Osteocyte (in vitro differentiated cells): ENCODE results near the gene U2SURP. TPM values are rescaled to one million over a fixed set of nuclear protein-coding genes. Genes with fewer than 3 reads are reported as not detected.
"Not testable (repeated sequence)": the region's sequence is repeated elsewhere in the genome, so short reads cannot be mapped to it uniquely, and the experiment has no call there.

ENCODE experiments used
- DNase-seq: peaks from one replicate; pipeline ENCODE4 v3.0.0; 2021; ENCODE audit warnings: mixed read lengths; ENCODE audit not compliant: unreplicated experiment; ENCODE audit errors: extremely low spot score
- H3K27ac Mint-ChIP-seq: one replicate; pipeline ENCODE4 v1.8.0; 2021; ENCODE audit warnings: mild to moderate bottlenecking, mixed read lengths; ENCODE audit not compliant: unreplicated experiment
- H3K27me3 Mint-ChIP-seq: one replicate; pipeline ENCODE4 v1.8.0; 2021; ENCODE audit warnings: mixed read lengths; ENCODE audit not compliant: unreplicated experiment
- H3K36me3 Mint-ChIP-seq: one replicate; pipeline ENCODE4 v1.8.0; 2021; ENCODE audit warnings: mixed read lengths; ENCODE audit not compliant: unreplicated experiment
- H3K4me1 Mint-ChIP-seq: one replicate; pipeline ENCODE4 v1.8.0; 2021; ENCODE audit warnings: mixed read lengths; ENCODE audit not compliant: unreplicated experiment
- H3K4me3 Mint-ChIP-seq: one replicate; pipeline ENCODE4 v1.8.0; 2021; ENCODE audit warnings: mild to moderate bottlenecking, moderate library complexity, mixed read lengths; ENCODE audit not compliant: unreplicated experiment
- H3K9me3 Mint-ChIP-seq: one replicate; pipeline ENCODE4 v1.8.0; 2021; ENCODE audit warnings: mixed read lengths; ENCODE audit not compliant: unreplicated experiment
- CTCF ChIP-seq: fragments of 200-600 bp; sonication (generic); IDR thresholded peaks from 2 replicates; pipeline ENCODE4 v1.5.0; 2021; ENCODE audit warnings: antibody characterized with exemption, mild to moderate bottlenecking, moderate library complexity
- total RNA-seq: library from RNA; stranded (reverse); gene quantifications from 2 replicates; pipeline ENCODE4 v1.2.1, GENCODE V29; 2021

U2SURP gene
- total RNA-seq, 1 donor from 2014 or later: 88.8 TPM

DNA sequence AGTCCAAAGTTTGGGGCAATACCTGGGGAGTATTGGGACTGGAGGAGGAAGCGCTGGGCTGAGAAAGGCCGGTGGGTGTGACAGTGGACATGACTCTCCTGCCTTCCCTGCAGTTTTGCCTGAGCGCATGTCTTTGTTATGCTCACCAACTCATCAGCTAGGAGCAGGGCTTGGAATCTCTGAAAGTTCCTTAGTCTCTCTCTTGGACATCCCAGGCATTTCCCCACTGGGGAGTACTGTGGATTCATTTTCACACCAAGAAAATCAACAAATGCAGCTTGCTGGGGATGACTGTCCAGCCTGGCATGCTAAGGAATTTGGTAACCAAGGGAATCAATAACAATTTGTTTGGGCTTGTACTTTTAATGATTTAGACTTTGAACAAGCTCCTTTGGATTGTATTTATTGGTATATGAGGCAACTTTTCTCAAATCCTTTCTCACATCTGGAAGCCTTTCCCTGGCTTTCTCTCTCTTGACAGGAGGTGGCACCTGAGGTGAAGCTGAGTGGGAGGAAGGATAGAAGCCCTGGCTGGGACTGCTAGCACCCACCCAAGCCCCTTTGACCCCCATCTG is 69.7 kb downstream of the U2SURP start:
- peak; percentile 26 for TF ChIP-seq CTCF
- H3K4me1 Mint-ChIP-seq: peaks cover 19% of the 10 kb centered on the region
- no peaks in the 10 kb centered on the region for H3K27me3 Mint-ChIP-seq
- no peak overlapping the region for H3K4me3 Mint-ChIP-seq
- DNase-seq: no peak
- no peaks in the 10 kb centered on the region for H3K9me3 Mint-ChIP-seq
- H3K36me3 Mint-ChIP-seq: no peaks in the 10 kb centered on the region
- peak overlapping the region; percentile 69 for H3K27ac Mint-ChIP-seq

DNA sequence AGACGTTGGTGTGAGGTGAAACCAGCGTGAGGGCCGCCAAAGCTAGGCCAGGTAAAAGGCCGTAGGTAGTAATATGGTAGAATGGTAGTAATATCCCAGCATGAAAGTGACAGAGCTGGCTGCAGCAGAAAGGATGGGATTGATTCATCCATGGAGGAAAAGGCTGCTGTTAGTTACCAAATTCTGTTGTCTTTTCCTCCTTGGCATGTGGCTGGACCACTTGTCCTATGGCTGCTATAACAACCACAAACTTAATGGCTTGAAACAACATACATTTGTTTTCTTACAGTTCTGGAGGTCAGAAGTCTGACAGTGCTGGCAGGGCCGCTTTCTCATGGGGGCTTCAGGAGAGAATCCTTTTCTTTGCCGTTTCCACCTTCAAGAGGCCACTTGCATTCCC is 70.4 kb downstream of the U2SURP start:
- Mint-ChIP-seq H3K36me3 (no peaks in the 10 kb centered on the region), H3K4me1 (peaks cover 19% of the 10 kb centered on the region), H3K4me3 (no peak overlapping the region), H3K9me3 (no peaks in the 10 kb centered on the region), H3K27me3 (no peaks in the 10 kb centered on the region), H3K27ac (peak overlapping the region; percentile 69)
- DNase-seq: no peak
- TF ChIP-seq CTCF: no peak

DNA sequence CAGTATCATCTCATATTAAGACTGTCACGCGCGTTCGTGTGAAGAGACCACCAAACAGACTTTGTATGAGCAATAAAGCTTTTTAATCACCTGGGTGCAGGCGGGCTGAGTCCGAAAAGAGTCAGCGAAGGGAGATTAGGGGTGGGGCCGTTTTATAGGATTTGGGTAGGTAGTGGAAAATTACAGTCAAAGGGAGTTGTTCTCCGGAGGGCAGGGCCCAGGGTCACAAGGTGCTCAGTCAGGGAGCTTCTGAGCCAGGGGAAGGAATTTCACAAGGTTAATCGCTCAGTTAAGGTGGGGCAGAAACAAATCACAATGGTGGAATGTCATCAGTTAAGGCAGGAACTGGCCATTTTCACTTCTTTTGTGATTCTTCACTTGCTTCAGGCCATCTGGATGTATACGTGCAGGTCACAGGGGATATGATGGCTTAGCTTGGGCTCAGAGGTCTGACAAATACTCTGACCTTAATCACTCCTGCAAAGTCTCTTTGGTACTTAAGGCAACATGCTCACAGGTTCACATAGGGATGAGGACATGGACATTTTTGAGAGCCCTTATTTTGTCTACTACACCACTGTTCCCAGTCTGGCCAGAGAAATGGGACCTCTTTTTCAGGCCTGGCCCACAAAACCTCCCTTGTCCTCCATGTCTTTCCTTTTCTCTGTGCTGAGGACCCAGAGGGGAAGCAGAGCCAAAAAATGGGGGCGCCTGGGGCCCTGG is 71.1 kb downstream of the U2SURP start:
- H3K27me3 Mint-ChIP-seq: not testable (repeated sequence)
- H3K27ac Mint-ChIP-seq: peak overlapping the region; percentile 5

DNA sequence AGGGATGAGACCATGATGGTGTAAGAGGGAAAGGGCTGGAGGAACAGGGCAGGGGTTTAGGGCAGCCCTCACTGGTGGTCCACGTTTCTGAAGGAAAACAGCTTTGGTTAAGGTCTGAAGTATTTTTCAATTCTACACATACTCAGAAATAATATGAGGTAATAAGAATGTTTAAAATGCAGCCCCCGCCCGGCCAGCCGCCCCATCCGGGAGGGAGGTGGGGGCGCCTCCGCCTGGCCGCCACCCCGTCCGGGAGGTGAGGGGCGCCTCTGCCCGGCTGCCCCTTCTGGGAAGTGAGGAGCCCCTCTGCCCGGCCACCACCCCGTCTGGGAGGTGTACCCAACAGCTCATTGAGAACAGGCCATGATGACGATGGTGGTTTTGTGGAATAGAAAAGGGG is 72.2 kb downstream of the U2SURP start:
- not testable (repeated sequence) for H3K27me3 Mint-ChIP-seq, H3K4me3 Mint-ChIP-seq, H3K9me3 Mint-ChIP-seq, H3K36me3 Mint-ChIP-seq, H3K27ac Mint-ChIP-seq, DNase-seq
- H3K4me1 Mint-ChIP-seq: peaks cover 19% of the 10 kb centered on the region

More for the DNA sequence above, 71.1 kb downstream of the U2SURP start:
- peaks cover 19% of the 10 kb centered on the region for H3K4me1 Mint-ChIP-seq
- H3K9me3 Mint-ChIP-seq, DNase-seq, H3K4me3 Mint-ChIP-seq, H3K36me3 Mint-ChIP-seq: not testable (repeated sequence)

GRCh38 chr3:143073983-143074382 is 72.6 kb downstream of the U2SURP start:
- not testable (repeated sequence) for H3K27me3 Mint-ChIP-seq, H3K27ac Mint-ChIP-seq, H3K36me3 Mint-ChIP-seq, H3K9me3 Mint-ChIP-seq, DNase-seq, H3K4me3 Mint-ChIP-seq
- H3K4me1 Mint-ChIP-seq: peaks cover 19% of the 10 kb centered on the region

DNA sequence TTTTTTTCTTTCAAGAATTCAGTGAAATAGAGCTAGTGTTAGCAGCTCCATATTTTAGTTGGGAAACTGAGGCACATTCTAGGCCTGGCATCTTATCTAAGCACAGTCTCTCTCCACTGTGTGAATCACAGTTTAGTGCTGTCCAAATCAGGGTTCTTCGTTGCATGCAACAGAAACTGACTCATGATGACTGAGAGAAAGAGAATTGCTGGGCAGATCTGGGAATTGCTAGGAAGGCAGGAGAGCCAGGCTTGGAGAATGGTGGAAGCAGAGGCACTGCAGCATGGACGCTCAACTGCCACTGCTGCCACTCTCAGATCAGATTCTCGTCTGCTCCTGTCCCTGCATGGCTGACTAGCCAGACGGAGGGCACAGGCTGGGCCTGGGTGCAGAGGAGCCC is 77.5 kb downstream of the U2SURP start:
- Mint-ChIP-seq H3K9me3 (no peaks in the 10 kb centered on the region), H3K36me3 (no peaks in the 10 kb centered on the region), H3K27ac (no peak overlapping the region), H3K27me3 (no peaks in the 10 kb centered on the region), H3K4me1 (no peaks in the 10 kb centered on the region), H3K4me3 (no peak overlapping the region)
- DNase-seq: no peak
- no peak for TF ChIP-seq CTCF
